ENCODE measurements around the gene BTBD6.

Gene BTBD6

GRCh38 chr14:105258846-105259245 is 10.5 kb downstream of the BTBD6 start:
- no peak overlapping the region for H3K4me3 ChIP-seq (ENCODE audit: low read depth, low read length)
- no peak for DNase-seq (ENCODE audit: low read depth)
- TF ChIP-seq POLR2A (IDR thresholded peaks at IDR 0.05; ENCODE audit: extremely low read depth, insufficient read length) (no peak), MAX (IDR thresholded peaks at IDR 0.05; ENCODE audit: low read depth, low read length) (no peak)

DNA sequence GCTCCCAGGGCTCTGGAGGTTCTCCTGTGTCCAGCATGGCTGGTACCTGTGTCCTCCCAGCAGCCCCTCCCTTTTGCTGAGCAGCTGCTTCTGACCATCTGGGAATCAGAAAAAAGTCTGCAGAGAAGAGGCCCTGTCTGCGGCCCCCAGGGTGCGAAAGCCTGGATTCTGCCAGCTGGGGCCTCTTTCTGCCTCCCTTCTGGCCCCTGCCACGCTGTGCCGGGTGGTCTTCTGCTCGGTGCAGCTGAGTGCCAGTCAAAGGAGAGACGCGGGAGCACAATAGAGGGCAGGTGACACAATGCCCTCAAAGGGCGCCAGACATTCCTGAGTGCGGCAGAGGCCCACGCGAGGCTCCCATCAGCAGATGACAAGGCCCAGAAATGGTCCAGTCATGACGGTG is 12.6 kb downstream of the BTBD6 start:
- no peak for TF ChIP-seq CTCF (IDR thresholded peaks at IDR 0.05; ENCODE audit: low read depth, low read length)
- TF ChIP-seq MAX (IDR thresholded peaks at IDR 0.05; ENCODE audit: low read depth, low read length), result no peak
- no peak overlapping the region for H3K4me3 ChIP-seq (ENCODE audit: low read depth, low read length)
- DNase-seq (ENCODE audit: low read depth), result no peak

GRCh38 chr14:105261781-105262180 is 13.4 kb downstream of the BTBD6 start:
- no peak overlapping the region for H3K4me3 ChIP-seq (ENCODE audit: low read depth, low read length)
- no peak for TF ChIP-seq MAX (IDR thresholded peaks at IDR 0.05; ENCODE audit: low read depth, low read length)
- TF ChIP-seq POLR2A (IDR thresholded peaks at IDR 0.05; ENCODE audit: extremely low read depth, insufficient read length), result no peak
- TF ChIP-seq MYC (IDR thresholded peaks at IDR 0.05; ENCODE audit: low read depth, low read length), result no peak
- no peak for TF ChIP-seq CTCF (IDR thresholded peaks at IDR 0.05; ENCODE audit: low read depth, low read length)
- no peak for DNase-seq (ENCODE audit: low read depth)

GRCh38 chr14:105267820-105268548 is 19.7 kb downstream of the BTBD6 start:
- no peak for TF ChIP-seq MYC (IDR thresholded peaks at IDR 0.05; ENCODE audit: low read depth, low read length)
- TF ChIP-seq MAX (IDR thresholded peaks at IDR 0.05; ENCODE audit: low read depth, low read length), result no peak
- TF ChIP-seq CTCF (IDR thresholded peaks at IDR 0.05; ENCODE audit: low read depth, low read length), result no peak
- no peak for TF ChIP-seq POLR2A (IDR thresholded peaks at IDR 0.05; ENCODE audit: extremely low read depth, insufficient read length)
- DNase-seq (ENCODE audit: low read depth), result no peak

GRCh38 chr14:105268736-105269354 is 20.5 kb downstream of the BTBD6 start:
- TF ChIP-seq CTCF (IDR thresholded peaks at IDR 0.05; ENCODE audit: low read depth, low read length), result no peak
- TF ChIP-seq POLR2A (IDR thresholded peaks at IDR 0.05; ENCODE audit: extremely low read depth, insufficient read length), result no peak
- no peak for DNase-seq (ENCODE audit: low read depth)
- no peak overlapping the region for H3K4me3 ChIP-seq (ENCODE audit: low read depth, low read length)

More at GRCh38 chr14:105267820-105268548, 19.7 kb downstream of the BTBD6 start:
- H3K4me3 ChIP-seq (ENCODE audit: low read depth, low read length), result no peak overlapping the region

DNA sequence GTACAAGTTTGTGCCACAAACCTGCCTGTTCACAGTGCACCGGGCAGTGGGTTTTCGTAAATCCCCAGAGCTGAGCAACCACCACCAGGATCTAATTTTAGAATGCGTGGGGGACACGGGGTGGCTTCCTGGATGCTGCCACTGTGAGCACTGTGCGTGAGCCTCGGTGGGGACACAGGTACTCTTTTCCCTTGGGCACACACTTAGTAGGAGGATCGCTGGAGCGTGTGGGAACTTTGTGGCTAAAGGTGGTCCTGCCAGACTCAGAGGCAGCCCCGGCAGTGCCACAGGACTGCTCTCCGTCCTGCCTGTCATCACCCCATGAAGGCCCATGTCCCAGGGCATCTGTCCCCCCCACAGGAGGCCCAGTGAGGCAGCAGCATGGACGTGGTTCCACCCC is 21.1 kb downstream of the BTBD6 start:
- TF ChIP-seq POLR2A (IDR thresholded peaks at IDR 0.05; ENCODE audit: extremely low read depth, insufficient read length) (no peak), MAX (IDR thresholded peaks at IDR 0.05; ENCODE audit: low read depth, low read length) (no peak), CTCF (IDR thresholded peaks at IDR 0.05; ENCODE audit: low read depth, low read length) (no peak), MYC (IDR thresholded peaks at IDR 0.05; ENCODE audit: low read depth, low read length) (no peak)
- no peak for DNase-seq (ENCODE audit: low read depth)
- no peak overlapping the region for H3K4me3 ChIP-seq (ENCODE audit: low read depth, low read length)

Measured in NB4 (cell line).